Keratinocyte (primary cell): Measurements from ENCODE around the gene CD2AP. TPM values are rescaled to one million over a fixed set of nuclear protein-coding genes. Genes with fewer than 3 reads are reported as not detected.

Source experiments
- DNase-seq: peaks from one replicate; pipeline ENCODE4 v3.0.0-alpha.2; 2011; ENCODE audit warnings: low read depth, missing footprints, low spot score
- FAIRE-seq: peaks from 2 replicates; lab custom pipeline; 2011; peaks lifted over from hg19 to GRCh38; lab: Jason Lieb, UNC
- H2AFZ ChIP-seq: 2 replicates; pipeline ENCODE4 v1.6.0; 2012; ENCODE audit warnings: low read length, control low read depth, inconsistent platforms; ENCODE audit not compliant: control insufficient read depth
- H3K27ac ChIP-seq: 2 replicates; pipeline ENCODE4 v1.5.1; 2011; ENCODE audit warnings: low read length; ENCODE audit not compliant: control insufficient read depth, insufficient read depth
- H3K27me3 ChIP-seq: 3 replicates; pipeline ENCODE4 v1.6.0; 2011; ENCODE audit warnings: low read length; ENCODE audit not compliant: control insufficient read depth, insufficient read depth; ENCODE audit errors: extremely low read depth
- H3K36me3 ChIP-seq, 2 experiments: 2 replicates in 1 of 2; 3 replicates in 1 of 2; pipeline ENCODE4 v1.5.1; 2011; ENCODE audit warnings: low read length in 2 of 2, mild to moderate bottlenecking in 1 of 2; ENCODE audit not compliant: control insufficient read depth in 2 of 2, insufficient read depth in 2 of 2; ENCODE audit errors: extremely low read depth in 1 of 2
- H3K4me1 ChIP-seq: 3 replicates; pipeline ENCODE4 v1.5.1; 2011; ENCODE audit warnings: low read length; ENCODE audit not compliant: control insufficient read depth, insufficient read depth; ENCODE audit errors: extremely low read depth
- H3K4me2 ChIP-seq: 3 replicates; pipeline ENCODE4 v1.6.0; 2011; ENCODE audit warnings: low read depth, low read length; ENCODE audit not compliant: control insufficient read depth, insufficient read depth; ENCODE audit errors: extremely low read depth
- H3K4me3 ChIP-seq, 3 experiments: fragments of 200-600 bp in 1 of 3; sonication (generic) in 1 of 3; 2 replicates in 2 of 3; 3 replicates in 1 of 3; pipeline ENCODE4 v1.5.1; 2011 to 2016; ENCODE audit warnings: low read length in 3 of 3, mild to moderate bottlenecking in 3 of 3, control low read depth in 2 of 3, inconsistent platforms in 1 of 3, low read depth in 1 of 3, mixed read lengths in 1 of 3, mixed run types in 1 of 3, moderate library complexity in 1 of 3; ENCODE audit not compliant: control insufficient read depth in 2 of 3, insufficient read depth in 2 of 3; ENCODE audit errors: extremely low read depth in 1 of 3
- H3K79me2 ChIP-seq: 2 replicates; pipeline ENCODE4 v1.6.0; 2012; ENCODE audit warnings: low read length; ENCODE audit not compliant: control insufficient read depth, insufficient read depth
- H3K9ac ChIP-seq: 3 replicates; pipeline ENCODE4 v1.6.0; 2011; ENCODE audit warnings: low read length; ENCODE audit not compliant: control insufficient read depth, insufficient read depth; ENCODE audit errors: extremely low read depth
- H3K9me1 ChIP-seq: 3 replicates; pipeline ENCODE4 v1.6.0; 2011; ENCODE audit warnings: low read length; ENCODE audit not compliant: control insufficient read depth, insufficient read depth; ENCODE audit errors: extremely low read depth
- H3K9me3 ChIP-seq: 2 replicates; pipeline ENCODE4 v1.5.1; 2012; ENCODE audit warnings: low read depth, low read length; ENCODE audit not compliant: control insufficient read depth
- H4K20me1 ChIP-seq: 3 replicates; pipeline ENCODE4 v1.6.0; 2011; ENCODE audit warnings: low read length; ENCODE audit not compliant: control insufficient read depth, insufficient read depth; ENCODE audit errors: extremely low read depth
- CTCF ChIP-seq, 3 experiments: IDR thresholded peaks in 1 of 3; conservative IDR thresholded peaks in 1 of 3; optimal IDR thresholded peaks in 1 of 3; 2 replicates in 2 of 3; 3 replicates in 1 of 3; pipeline versions ENCODE3 to v1.5.1; 2011; ENCODE audit warnings: low read length in 3 of 3, mild to moderate bottlenecking in 3 of 3, moderate library complexity in 2 of 3, control low read depth in 1 of 3, inconsistent platforms in 1 of 3; ENCODE audit not compliant: insufficient read depth in 2 of 3; ENCODE audit errors: extremely low read depth in 1 of 3
- EZH2 ChIP-seq: IDR thresholded peaks from one replicate; pipeline ENCODE4 v1.6.1; 2012; ENCODE audit warnings: inconsistent platforms, mild to moderate bottlenecking, low read length, moderate library complexity
- dilution Hi-C: fragments of 300-500 bp; cut with MboI; formaldehyde crosslinking; loops from one replicate; pipeline ENCODE4 v1.7.0; 2020; ENCODE audit warnings: low sequenced_read_pairs; ENCODE audit not compliant: extremely low pct_ligation_motif_present
- polyA plus RNA-seq, 5 experiments: library from polyadenylated mRNA; depleted of rRNA in 3 of 5; stranded (reverse) in 3 of 5; stranded (forward) in 1 of 5; unstranded in 1 of 5; fragments of >200 nt; gene quantifications; 1 replicate in 1 of 5; 2 replicates in 3 of 5; 3 replicates in 1 of 5; pipeline versions ENCODE4 v1.2.1 to v1.2.3, GENCODE V29; 2011 to 2012; ENCODE audit warnings: missing spikeins in 2 of 5, low read depth in 1 of 5, low replicate concordance in 1 of 5

Gene CD2AP
- polyA plus RNA-seq, 1 donor (not counting 4 experiments of a cell fraction or from before 2014, with no cell fraction given) = 23.9 TPM

GRCh38 chr6:47483516-47483852, 5.9 kb downstream of the CD2AP start:
- Histone ChIP-seq H2AFZ (no peak overlapping the region), H3K27me3 (no peaks in the 10 kb centered on the region), H3K4me3 (no peak overlapping the region), H3K4me1 (peaks cover 51% of the 10 kb centered on the region), H3K9me1 (peaks cover 5% of the 10 kb centered on the region), H4K20me1 (peaks cover 15% of the 10 kb centered on the region), H3K36me3 (no peaks in the 10 kb centered on the region), H3K9me3 (no peaks in the 10 kb centered on the region), H3K27ac (peak overlapping the region; percentile 77), H3K9ac (peak overlapping the region; percentile 30), H3K79me2 (peaks cover 94% of the 10 kb centered on the region), H3K4me2 (peak overlapping the region; percentile 27)
- no peak for DNase-seq
- peak; percentile 9 for FAIRE-seq
- no peak for TF ChIP-seq CTCF (optimal IDR thresholded peaks at IDR 0.05 in 1 of 3, IDR thresholded peaks at IDR 0.05 in 1 of 3, conservative IDR thresholded peaks at IDR 0.05 in 1 of 3; ENCODE audit: extremely low read depth in 1 of 3, insufficient read depth in 2 of 3, low read length in 3 of 3)
- TF ChIP-seq EZH2 = no peak
- dilution Hi-C loops = no loop called here

GRCh38 chr6:47483853-47484546, 6.4 kb downstream of the CD2AP start:
- H3K9ac ChIP-seq = peak overlapping the region; percentile 36
- H3K4me2 ChIP-seq = peak overlapping the region; percentile 27
- no peak overlapping the region for H2AFZ ChIP-seq
- no peaks in the 10 kb centered on the region for H3K27me3 ChIP-seq
- peak overlapping the region; percentile 77 for H3K27ac ChIP-seq
- H3K4me1 ChIP-seq = peaks cover 51% of the 10 kb centered on the region
- no peak for TF ChIP-seq CTCF (optimal IDR thresholded peaks at IDR 0.05 in 1 of 3, IDR thresholded peaks at IDR 0.05 in 1 of 3, conservative IDR thresholded peaks at IDR 0.05 in 1 of 3; ENCODE audit: extremely low read depth in 1 of 3, insufficient read depth in 2 of 3, low read length in 3 of 3)
- no peak for TF ChIP-seq EZH2
- no peaks in the 10 kb centered on the region for H3K9me3 ChIP-seq
- peaks cover 15% of the 10 kb centered on the region for H4K20me1 ChIP-seq
- no peak for DNase-seq
- peaks cover 94% of the 10 kb centered on the region for H3K79me2 ChIP-seq
- peak overlapping the region in 2 of 3 experiments; percentile 31 to 38 for H3K4me3 ChIP-seq
- no peaks in the 10 kb centered on the region for H3K36me3 ChIP-seq
- no peak for FAIRE-seq
- dilution Hi-C loops = no loop called here
- H3K9me1 ChIP-seq = peaks cover 5% of the 10 kb centered on the region
